Measurements from ENCODE around the gene DCPS. TPM values are rescaled to one million over a fixed set of nuclear protein-coding genes. Genes with fewer than 3 reads are reported as not detected.
A peak's percentile ranks its signal among the peaks of the same experiment; 100 is the strongest.
"Not testable (repeated sequence)": the region's sequence is repeated elsewhere in the genome, so short reads cannot be mapped to it uniquely, and the experiment has no call there.

DCPS gene
- total RNA-seq, 1 experiment from 2014 or later: 26.2 TPM

DNA sequence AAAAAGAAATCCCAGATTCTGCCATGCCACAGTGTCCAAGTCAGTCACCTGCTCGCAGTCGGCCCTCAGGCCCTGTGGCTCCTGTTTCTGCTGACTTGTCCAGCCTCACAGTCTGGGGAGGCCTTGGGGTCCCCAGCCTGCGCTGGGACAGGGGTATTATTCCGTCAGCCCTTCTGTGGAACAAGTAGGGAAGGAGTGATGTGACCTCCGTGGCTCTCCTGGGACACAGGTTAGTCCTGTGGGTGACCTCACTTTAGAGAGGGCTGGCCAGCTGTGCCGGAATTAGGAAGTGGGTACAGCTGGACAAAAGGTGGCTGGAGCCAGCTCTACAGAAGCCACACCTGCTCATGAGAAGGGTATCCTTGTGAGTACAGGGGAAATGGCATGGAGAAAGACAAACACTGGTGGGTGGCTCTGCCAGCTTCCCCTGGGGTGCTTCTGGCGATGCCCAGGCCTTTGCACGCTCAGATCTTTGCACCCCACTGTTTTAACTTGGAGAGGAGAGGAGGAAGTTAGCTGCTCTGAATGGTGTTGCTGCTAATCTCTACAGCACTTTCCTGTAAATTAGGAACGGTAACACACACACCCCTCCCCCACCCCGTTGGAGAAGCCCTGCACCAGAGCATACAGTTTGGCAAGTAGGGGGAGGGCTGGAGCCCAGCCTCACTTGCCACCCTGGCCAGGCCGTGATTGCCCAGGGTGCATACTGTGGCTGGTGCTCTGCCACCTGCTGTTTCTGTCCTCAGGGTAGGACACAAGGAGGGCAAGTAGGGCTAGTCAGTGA, 64.7 kb downstream of the DCPS start:
- DNase-seq (ENCODE audit: low spot score): peak; percentile 39
- peaks cover 38% of the 10 kb centered on the region for H3K4me1 Mint-ChIP-seq
- H3K36me3 Mint-ChIP-seq; CTCF ChIA-PET; H3K27me3 Mint-ChIP-seq (ENCODE audit: low read depth); H3K9me3 Mint-ChIP-seq; H3K4me3 Mint-ChIP-seq: not testable (repeated sequence)
- peak; percentile 58 for ATAC-seq
- POLR2A ChIA-PET: interaction anchor here (0.6 kb wide), 1 partner anchor 455 kb away, joined by 3 read pairs; no protein-coding TSS in a partner anchor
- H3K27ac Mint-ChIP-seq: peak overlapping the region; percentile 29; the same call in 1 of the 2 replicates
- TF ChIP-seq, protein P1, sequence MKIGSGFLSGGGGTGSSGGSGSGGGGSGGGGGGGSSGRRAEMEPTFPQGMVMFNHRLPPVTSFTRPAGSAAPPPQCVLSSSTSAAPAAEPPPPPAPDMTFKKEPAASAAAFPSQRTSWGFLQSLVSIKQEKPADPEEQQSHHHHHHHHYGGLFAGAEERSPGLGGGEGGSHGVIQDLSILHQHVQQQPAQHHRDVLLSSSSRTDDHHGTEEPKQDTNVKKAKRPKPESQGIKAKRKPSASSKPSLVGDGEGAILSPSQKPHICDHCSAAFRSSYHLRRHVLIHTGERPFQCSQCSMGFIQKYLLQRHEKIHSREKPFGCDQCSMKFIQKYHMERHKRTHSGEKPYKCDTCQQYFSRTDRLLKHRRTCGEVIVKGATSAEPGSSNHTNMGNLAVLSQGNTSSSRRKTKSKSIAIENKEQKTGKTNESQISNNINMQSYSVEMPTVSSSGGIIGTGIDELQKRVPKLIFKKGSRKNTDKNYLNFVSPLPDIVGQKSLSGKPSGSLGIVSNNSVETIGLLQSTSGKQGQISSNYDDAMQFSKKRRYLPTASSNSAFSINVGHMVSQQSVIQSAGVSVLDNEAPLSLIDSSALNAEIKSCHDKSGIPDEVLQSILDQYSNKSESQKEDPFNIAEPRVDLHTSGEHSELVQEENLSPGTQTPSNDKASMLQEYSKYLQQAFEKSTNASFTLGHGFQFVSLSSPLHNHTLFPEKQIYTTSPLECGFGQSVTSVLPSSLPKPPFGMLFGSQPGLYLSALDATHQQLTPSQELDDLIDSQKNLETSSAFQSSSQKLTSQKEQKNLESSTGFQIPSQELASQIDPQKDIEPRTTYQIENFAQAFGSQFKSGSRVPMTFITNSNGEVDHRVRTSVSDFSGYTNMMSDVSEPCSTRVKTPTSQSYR (CRISPR knock-in tag; IDR thresholded peaks at IDR 0.05): 0 out of 2 replicates have a peak, but pooled peaks have one; percentile 32

DNA sequence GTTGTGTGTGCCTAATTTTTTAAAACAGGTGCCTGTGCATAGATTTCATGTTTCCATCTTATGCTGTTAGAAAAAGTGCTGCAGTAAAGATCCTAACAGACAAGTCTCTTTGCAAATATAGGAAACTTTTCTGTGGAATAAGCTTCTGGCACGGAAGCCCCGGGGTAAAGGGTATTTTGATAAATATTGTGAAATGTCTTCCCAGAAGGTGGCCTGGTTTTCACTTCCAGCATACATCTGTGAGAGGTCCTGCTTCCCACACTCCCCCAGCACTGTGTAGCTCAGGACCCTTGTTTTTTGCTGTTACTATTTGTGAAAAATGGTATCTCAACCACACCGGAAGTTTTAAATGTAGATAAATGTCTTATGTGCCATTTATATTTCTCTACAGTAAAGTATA, 66.2 kb downstream of the DCPS start:
- TF ChIP-seq ATF1 (CRISPR knock-in tag; IDR thresholded peaks at IDR 0.05): no peak
- TF ChIP-seq NR3C1 (CRISPR knock-in tag; conservative IDR thresholded peaks at IDR 0.05; ENCODE audit: low read depth): no peak
- TF ChIP-seq SMAD3 (CRISPR knock-in tag; IDR thresholded peaks at IDR 0.05; ENCODE audit: borderline replicate concordance): no peak
- TF ChIP-seq, protein P2, sequence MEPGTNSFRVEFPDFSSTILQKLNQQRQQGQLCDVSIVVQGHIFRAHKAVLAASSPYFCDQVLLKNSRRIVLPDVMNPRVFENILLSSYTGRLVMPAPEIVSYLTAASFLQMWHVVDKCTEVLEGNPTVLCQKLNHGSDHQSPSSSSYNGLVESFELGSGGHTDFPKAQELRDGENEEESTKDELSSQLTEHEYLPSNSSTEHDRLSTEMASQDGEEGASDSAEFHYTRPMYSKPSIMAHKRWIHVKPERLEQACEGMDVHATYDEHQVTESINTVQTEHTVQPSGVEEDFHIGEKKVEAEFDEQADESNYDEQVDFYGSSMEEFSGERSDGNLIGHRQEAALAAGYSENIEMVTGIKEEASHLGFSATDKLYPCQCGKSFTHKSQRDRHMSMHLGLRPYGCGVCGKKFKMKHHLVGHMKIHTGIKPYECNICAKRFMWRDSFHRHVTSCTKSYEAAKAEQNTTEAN (CRISPR knock-in tag; IDR thresholded peaks at IDR 0.05): no peak
- TF ChIP-seq GABPB1 (CRISPR knock-in tag; IDR thresholded peaks at IDR 0.05): no peak
- TF ChIP-seq, protein P3, sequence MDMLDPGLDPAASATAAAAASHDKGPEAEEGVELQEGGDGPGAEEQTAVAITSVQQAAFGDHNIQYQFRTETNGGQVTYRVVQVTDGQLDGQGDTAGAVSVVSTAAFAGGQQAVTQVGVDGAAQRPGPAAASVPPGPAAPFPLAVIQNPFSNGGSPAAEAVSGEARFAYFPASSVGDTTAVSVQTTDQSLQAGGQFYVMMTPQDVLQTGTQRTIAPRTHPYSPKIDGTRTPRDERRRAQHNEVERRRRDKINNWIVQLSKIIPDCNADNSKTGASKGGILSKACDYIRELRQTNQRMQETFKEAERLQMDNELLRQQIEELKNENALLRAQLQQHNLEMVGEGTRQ (CRISPR knock-in tag; IDR thresholded peaks at IDR 0.05): no peak
- TF ChIP-seq ZNF138 (CRISPR knock-in tag; conservative IDR thresholded peaks at IDR 0.05): no peak
- TF ChIP-seq ZNF396 (CRISPR knock-in tag; IDR thresholded peaks at IDR 0.05; ENCODE audit: borderline replicate concordance): no peak
- TF ChIP-seq, protein P4, sequence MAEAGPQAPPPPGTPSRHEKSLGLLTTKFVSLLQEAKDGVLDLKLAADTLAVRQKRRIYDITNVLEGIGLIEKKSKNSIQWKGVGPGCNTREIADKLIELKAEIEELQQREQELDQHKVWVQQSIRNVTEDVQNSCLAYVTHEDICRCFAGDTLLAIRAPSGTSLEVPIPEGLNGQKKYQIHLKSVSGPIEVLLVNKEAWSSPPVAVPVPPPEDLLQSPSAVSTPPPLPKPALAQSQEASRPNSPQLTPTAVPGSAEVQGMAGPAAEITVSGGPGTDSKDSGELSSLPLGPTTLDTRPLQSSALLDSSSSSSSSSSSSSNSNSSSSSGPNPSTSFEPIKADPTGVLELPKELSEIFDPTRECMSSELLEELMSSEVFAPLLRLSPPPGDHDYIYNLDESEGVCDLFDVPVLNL (CRISPR knock-in tag; IDR thresholded peaks at IDR 0.05; ENCODE audit: borderline replicate concordance, low read depth): no peak
- TF ChIP-seq, protein P5, sequence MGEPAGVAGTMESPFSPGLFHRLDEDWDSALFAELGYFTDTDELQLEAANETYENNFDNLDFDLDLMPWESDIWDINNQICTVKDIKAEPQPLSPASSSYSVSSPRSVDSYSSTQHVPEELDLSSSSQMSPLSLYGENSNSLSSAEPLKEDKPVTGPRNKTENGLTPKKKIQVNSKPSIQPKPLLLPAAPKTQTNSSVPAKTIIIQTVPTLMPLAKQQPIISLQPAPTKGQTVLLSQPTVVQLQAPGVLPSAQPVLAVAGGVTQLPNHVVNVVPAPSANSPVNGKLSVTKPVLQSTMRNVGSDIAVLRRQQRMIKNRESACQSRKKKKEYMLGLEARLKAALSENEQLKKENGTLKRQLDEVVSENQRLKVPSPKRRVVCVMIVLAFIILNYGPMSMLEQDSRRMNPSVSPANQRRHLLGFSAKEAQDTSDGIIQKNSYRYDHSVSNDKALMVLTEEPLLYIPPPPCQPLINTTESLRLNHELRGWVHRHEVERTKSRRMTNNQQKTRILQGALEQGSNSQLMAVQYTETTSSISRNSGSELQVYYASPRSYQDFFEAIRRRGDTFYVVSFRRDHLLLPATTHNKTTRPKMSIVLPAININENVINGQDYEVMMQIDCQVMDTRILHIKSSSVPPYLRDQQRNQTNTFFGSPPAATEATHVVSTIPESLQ (CRISPR knock-in tag; IDR thresholded peaks at IDR 0.05): no peak
- no peak for TF ChIP-seq OVOL2 (CRISPR knock-in tag; IDR thresholded peaks at IDR 0.05; ENCODE audit: borderline replicate concordance)
- TF ChIP-seq MYBL2 (CRISPR knock-in tag; IDR thresholded peaks at IDR 0.05): no peak
- TF ChIP-seq, protein P1 (CRISPR knock-in tag; IDR thresholded peaks at IDR 0.05): no peak
- CTCF ChIA-PET: interaction anchor here (1.1 kb wide), 1 partner anchor 42 kb away, joined by 4 read pairs; no protein-coding TSS in a partner anchor

More for the DNA sequence above, 66.2 kb downstream of the DCPS start:
- ATAC-seq: no peak
- H3K27me3 Mint-ChIP-seq (ENCODE audit: low read depth): no peaks in the 10 kb centered on the region
- no peaks in the 10 kb centered on the region for H3K36me3 Mint-ChIP-seq
- H3K4me1 Mint-ChIP-seq: peaks cover 35% of the 10 kb centered on the region
- POLR2A ChIA-PET: interaction anchor here (0.7 kb wide), 1 partner anchor 59 kb away, joined by 3 read pairs; no protein-coding TSS in a partner anchor
- no peak overlapping the region for H3K27ac Mint-ChIP-seq
- DNase-seq (ENCODE audit: low spot score): no peak
- H3K9me3 Mint-ChIP-seq: no peaks in the 10 kb centered on the region
- no peak overlapping the region for H3K4me3 Mint-ChIP-seq
